ENCODE data around the gene SLC1A2.

Gene SLC1A2

GRCh38 chr11:35375332-35376117 is 43.8 kb downstream of the SLC1A2 start:
- DNase-seq, result no peak

DNA sequence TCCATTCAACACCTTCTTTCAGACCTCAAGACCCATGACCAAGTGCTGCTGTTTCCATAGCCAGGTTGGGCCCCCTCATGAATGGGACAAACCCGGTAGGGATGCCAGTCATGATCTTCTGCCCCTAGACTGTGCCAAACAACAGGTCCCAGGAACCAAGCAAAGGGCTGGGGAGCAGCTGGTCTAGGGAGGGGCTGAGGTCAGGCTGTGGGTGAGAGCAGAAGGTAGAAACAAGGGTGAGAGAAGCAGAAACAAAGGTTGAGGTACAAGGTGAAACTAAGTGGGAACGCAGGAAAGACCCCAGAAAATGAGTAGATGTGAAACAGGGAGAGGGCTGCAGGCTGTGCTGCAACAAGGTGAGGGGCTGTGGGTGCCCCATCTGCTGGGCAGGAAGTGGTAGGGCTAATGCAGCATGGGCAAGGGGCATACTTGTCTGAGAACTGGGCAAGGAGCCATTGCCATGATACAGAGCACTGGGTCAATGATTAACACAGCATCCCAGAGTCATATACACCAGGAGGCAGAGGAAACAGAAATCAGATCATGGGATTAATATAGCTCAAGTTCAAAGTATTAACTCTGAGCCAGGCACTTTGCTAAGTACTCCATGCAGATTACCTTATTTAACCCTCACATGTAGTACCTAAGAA is 45.9 kb downstream of the SLC1A2 start:
- no peak for DNase-seq

- DNase-seq, result no peak
Observed at GRCh38 chr11:35372565-35373283, 46.6 kb downstream of the SLC1A2 start.

- no peak for DNase-seq
Observed at GRCh38 chr11:35367491-35367890, 51.9 kb downstream of the SLC1A2 start.

DNA sequence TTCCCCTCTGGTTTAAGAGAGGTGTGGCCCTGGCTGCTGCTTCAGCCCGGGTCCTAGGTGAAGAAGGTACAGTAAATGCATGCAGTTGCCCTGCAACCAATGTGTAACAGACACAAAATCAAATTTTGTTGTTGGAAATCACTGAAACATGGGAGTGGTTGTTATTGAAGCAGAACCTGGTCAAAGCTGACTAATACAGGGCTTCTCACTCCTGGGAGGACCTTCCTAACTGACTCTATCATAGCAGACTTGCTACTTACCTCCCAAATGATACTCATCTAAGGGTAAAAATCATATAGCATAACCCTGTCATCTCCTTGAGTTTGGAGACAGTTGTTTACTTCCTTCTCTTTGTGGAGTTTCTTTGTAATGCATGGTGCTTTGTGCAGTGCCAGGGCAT is 52.6 kb downstream of the SLC1A2 start:
- DNase-seq, result no peak

GRCh38 chr11:35365961-35366360 is 53.4 kb downstream of the SLC1A2 start:
- DNase-seq, result no peak

DNA sequence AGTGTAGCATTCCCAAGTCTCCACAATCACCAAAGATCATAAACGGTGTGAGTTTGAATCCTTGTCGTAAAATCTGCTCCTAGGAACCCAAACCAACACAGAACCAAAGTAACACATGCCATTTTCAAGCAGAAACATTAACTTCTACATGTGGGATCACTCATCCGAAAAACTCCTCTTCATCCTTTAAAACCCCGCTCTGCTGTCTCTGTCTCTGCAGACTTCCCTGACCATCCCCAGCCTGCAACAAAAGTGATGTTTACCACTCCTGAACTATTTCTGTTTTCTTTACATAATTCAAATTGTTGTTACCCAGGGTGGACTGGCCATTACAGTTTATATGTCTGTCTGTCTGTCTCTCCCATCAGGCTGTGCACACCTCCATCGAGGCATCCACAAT is 54.0 kb downstream of the SLC1A2 start:
- no peak for DNase-seq

DNA sequence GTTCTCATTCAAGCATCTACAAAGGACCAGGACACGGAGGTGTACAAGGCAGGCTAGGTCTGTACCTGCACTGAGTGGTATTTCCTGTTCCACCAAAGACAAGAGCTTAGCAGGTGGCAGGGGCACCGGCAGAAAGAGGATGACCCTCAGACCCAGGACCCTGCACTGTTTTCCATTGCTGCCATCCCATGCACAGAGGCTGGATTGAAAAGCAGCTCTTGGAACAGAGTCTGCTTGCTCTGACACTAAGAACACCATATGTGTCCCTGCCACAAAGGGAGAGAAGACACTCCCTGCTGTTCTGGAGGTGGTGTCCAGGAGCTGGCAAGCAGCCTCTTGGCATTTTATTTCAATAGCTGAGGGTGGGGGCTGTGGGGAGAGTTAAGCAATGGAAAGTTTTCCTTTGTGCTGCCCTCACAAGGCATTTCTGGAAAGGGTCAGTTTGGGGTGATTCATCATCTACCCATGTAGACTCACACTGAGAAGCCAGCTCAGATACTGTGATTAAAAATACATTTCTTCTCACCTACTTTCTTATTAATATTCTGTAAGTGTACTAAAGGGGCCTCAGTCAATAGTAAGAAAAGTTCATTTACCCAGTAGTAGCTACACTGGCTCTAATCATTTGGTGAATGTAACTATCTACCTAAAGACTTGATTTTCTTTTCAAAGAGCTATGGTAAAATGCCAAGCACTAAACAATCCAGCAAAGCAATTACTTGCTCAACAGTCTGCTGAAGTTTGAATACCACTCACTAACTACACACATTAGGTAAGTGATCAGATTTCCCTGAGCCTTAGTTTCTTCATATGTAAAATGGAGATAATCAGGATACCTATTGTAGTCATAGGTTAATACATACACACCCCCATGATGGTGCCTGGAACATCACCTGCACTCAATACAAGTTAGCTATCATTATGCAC is 55.2 kb downstream of the SLC1A2 start:
- DNase-seq, result no peak

GRCh38 chr11:35363246-35363801 is 56.0 kb downstream of the SLC1A2 start:
- no peak for DNase-seq

DNA sequence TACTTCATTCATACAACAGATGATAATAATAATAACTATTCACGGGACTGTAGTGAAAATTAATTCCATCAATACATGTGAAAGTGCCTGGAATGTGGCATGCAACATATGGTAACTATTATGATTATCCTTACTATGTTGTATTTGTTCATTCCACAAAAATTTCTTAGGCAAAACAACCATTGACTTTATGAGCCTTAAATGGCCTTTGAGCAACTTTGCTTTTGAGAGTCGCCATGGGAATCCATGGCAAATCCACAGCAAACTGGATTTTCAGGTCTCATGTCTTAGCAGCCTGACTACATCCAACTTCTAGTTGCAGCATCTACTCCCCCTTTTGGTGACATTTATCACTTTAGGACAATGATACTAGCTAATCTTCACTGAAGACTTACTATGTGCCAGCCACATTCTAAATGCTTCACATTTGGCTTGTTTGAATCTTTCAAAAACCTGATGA is 56.8 kb downstream of the SLC1A2 start:
- DNase-seq, result no peak

- no peak for DNase-seq
Observed at GRCh38 chr11:35360055-35360530, 59.3 kb downstream of the SLC1A2 start.

DNA sequence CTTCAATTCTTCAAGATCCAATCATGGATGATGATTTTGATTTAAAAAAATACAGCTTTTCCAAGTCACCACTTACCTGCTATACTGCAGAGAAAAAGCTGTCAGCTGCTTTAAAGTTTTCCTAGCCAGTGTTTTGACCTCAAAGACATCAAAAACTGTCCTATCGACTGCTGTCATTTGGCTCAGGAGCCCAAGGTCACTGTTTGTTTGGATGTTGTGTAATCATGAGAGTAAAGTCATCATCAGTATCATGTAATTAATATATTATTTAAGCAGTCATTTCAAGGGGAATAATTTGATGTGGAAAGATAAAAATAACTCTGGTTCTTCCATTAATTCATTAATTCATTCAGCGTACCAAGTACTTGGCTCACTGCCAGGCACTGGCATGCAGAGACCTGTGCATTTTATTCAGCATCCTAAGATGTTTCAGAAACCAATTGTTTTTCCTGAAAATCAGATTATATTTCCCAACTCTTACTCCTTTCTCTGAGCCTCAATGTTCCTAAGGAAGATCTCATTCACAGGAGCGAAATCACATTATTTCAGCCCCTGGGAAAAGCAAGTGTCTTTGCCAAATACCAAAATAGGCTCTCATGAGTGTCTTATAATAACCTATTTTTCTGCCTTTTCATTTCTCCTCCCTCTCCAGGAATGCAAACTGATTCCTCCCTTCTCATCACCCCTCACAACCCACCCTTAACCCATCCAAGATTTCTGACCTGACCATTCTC is 59.9 kb downstream of the SLC1A2 start:
- DNase-seq, result no peak

- no peak for DNase-seq
Observed at GRCh38 chr11:35358391-35358790, 61.0 kb downstream of the SLC1A2 start.

GRCh38 chr11:35357923-35358322 is 61.4 kb downstream of the SLC1A2 start:
- no peak for DNase-seq

DNA sequence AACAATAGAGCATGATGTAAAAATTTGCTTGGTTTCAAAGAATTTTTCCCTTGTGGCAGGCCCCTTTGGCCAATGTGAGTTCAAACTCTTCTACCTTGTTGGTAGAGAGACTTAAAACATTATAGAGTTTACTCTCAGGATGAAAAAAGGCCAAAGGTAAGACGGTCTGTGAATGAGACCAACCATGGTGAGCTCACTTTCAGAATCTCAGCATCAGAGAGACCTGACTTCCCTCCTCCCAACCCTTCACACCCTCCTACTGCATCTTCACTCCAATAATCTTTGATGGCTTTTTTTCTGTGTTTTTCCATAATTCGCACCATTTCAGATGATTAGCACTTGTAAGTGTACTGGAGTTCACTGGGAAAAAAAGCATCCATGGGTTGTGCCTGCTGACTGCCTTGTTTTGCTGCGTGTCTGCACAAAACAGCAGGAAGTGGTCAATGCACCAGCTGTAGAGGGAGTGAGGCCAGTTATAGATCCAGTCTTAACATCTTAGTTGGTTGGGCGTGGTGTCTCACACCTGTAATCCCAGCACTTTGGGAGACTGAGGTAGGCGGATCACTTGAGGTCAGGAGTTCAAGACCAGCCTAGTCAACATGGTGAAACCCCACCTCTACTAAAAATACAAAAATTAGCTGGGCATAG is 64.1 kb downstream of the SLC1A2 start:
- DNase-seq, result no peak

- DNase-seq, result no peak
Observed at GRCh38 chr11:35354644-35355043, 64.7 kb downstream of the SLC1A2 start.

DNA sequence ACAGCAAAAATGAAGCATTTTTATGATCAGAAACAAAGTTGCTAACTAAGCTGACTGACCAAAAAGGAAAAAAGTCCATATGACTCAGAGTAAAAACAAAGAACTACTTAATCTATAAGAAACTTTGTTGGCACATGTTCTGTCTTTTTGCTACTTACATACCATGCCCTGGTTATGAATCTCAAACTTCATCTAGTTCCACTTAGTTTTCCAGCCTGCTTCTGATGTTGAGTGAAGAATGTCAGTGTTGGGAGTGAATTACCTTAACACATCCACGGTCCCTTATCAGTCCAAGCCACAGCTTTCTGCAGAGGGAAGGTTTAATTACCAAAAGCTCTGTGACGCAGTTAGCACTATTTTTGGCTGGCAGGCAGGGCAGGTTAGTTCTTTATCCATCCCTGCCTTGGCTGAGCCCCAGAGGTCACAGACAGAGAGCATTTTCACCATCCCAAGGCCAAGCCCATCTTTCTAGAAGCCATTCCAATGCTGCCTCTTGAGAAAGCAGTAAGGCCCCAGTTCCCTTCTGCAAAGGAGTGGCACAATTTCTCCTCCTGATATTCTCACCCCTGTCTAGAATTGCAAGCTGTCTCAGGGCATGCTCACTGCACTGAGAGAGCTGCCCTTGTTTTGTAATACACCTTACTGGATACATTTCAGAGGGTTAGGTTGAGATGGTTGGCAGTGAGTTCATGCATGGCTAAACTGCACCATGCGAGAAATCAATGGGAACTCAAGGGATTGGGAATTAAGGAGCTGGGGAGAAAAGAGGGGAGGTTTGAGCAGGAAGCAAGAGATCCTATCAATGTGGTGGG is 67.1 kb downstream of the SLC1A2 start:
- no peak for DNase-seq

GRCh38 chr11:35349897-35350296 is 69.5 kb downstream of the SLC1A2 start:
- no peak for DNase-seq

DNA sequence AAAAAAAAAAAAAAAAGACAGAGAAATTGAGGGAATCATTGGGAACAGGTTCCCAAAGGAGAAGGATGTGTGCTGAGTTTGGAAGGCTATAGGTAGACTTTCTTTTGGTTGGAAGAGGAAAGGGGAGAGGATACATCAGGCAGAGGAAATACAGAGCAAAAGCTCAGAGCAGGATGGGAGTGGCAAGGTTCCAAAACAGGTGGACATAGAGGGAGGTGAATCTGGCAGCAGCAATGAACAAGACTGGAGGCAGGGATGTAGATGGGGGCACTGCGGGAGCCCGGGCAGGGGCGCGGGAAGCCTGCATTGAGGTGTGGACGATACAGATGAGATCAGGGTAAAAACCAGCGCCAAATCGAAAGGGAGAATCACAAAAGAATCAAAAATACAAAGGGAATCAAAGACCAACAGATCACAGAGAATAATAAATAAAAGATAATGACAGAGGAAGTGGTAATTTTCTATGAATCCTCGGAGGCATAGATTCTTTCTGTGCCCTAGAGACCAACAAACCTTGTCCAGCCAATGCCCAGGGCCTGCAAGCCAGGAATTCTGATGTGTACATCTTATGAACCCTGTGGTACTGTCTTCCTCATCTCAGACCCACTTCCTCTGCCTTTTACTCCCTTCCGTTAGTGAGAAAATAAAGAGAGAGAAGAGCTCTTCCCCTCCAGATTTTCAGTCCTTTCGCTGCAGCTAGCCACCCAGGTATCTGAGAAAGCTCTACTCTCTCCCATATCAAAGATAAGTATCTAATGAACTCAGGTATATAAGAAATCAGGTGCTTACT is 70.3 kb downstream of the SLC1A2 start:
- DNase-seq, result no peak

Data from activated CD4-positive, CD25-positive, alpha-beta regulatory T cell treated with anti-CD3 and anti-CD28 coated beads, Interleukin-2, amount 50 U/mL, for 72 hours (primary cell).